Middle frontal gyrus (tissue), 1 donor: ENCODE data around the gene PNMA6F.
"Not testable (repeated sequence)": the region's sequence is repeated elsewhere in the genome, so short reads cannot be mapped to it uniquely, and the experiment has no call there.

Source experiments
- DNase-seq: peaks from one replicate; pipeline ENCODE4 v3.0.0-alpha.2; 2015; ENCODE audit warnings: low spot score; ENCODE audit errors: extremely low spot score

The PNMA6F gene

DNA sequence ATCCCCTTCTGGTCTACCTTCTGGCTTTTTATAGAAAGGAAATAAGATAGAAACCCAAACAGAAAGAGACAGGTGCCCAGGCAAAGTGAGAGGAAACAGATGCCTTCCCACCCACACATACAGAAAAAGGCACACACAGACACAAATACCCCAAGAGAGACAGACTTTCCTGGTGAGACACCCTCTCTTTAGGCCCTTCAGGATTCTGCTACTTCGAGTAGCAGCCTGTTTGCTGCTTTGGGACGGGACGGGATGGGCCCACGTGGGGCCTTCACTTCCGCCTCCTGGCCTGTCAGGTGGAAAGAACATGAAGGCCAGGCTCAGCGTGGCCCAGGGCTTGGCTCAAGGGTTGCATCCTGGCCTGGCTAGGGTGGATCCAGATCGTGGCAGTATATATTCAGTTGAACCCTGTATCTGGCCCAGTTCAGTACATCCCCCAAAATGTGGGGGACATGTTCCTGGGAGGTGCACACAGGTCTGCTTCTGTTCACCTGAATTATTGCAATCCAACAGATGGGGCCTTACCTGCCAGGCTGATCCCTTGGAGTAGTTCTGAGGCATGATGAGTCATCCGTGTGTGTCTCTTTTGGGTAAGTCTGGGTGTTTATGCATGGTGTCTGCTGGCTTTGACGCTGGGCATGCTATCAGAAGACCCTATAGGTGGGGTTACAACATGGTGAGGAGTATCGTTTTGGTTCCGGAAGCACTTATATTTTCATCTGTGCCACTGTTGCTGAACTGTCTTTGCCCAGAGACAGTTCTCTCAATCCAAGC, 14.7 kb upstream of the PNMA6F start:
- DNase-seq, result no peak

DNA sequence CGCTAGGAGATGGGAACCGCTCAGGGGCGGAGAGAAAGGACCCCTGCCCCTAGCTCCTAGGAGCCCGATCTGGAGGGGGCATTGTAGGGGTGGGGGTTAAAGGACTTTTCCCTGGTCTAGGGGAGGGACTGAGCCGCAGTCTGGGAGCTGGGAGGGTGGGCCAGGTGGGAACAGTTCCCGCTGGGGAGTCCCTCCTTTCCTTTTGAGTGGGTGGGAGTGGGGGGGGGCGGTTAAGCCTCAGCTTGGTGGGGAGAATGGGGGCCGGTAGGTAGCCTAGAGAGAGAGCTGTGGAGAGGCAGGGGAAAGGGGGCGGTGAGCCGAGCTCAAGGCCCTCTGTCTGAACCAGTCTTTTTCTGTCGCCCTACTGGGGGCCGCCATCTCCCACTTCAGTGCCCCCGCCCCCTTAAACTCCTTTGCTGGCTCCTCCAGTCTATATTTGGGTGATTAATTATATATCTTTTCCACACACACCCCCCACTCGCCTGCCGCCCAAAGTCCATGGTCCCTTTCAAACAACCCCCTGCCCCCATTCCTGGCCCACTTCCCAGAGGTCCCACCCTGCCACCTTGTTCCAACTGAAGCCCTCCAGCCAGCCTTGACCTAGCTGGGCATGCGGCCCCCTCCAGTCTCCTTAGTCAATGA, 13.2 kb upstream of the PNMA6F start:
- DNase-seq, result no peak

DNA sequence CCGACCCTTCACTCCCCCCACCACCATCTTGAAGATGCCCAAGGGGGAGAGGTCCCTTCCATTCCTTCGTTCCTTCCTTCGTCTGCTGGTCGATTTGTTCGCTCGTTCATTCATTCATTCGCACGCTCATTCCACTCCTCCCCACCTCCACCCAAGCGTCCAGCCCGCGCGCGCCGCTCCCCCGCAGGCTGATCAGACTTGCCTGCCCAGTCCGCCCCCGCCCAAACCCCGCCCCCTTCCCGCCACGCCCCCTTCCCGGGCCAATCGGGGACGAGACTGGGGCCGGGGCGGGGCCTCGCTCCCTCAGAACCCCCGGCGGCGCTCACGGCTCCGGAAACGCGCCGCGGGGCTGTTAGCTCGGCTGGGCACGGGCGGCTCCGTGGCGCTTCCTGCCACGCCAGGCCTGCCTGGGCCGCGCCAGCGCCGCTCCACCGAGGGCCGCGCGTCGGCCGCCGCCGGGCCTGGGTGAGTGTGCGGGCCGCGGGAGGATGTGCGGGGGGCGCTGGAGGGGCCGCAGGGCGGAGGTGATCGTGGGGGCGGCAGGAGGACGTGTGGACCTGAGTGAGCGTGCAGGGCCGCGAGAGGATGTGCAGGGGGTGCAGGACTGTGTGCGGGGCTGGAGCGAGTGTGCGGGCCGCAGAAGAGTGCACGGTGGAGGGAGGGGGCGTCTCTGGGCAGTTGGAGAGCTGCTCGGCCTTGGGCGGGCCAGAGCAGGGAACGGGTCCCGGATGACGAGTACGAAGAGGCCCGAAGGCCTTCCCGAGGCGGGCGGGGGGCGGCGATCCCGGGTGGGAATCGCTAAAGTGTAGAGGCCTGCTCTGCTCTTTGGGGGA, 12.5 kb upstream of the PNMA6F start, which contains the start of gene ZNF275:
TSS of gene ZNF275 (plus strand) at position 333 of the 833 bp plus-strand sequence. CDS start 2,527 bp downstream, outside the sequence.
- peak; percentile 18 for DNase-seq

DNA sequence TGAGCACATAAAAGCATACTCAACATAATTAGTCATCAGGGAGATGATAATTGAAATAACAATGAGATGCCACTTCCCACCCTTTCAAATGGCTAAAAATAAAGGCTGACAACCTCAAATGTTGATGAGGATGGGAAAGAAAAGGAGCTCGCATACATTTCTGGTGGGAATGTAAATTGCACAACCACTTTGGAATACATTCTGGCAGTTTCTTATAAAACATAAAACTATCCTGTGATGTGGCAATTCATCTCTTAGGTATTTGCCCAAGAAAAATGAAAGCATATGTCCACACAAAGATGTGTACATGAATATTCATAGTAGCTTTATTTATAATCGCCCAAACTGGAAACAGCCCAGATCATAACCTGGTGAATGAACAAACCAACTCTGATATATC, 11.7 kb upstream of the PNMA6F start:
- DNase-seq, result no peak

DNA sequence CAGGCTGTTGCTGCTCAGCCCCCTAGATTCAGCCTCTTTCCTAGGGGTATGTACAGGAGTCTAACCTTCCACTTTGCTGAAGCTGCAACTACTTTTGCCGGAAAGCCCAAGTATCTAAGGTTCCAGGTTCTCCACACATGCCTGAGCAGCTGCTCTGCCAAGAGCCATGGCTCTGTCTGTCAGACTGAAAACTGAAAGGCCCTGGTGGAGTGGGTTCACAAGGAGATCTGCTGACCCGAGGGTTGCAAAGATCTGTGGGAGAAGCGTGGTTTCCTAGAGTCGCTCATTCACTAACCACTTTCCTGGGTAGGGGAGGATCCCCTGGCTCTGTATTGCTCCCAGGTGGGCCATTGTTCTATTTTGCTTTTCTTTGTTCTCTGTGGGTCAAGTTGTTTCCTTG, 6.0 kb upstream of the PNMA6F start:
- DNase-seq, result no peak

DNA sequence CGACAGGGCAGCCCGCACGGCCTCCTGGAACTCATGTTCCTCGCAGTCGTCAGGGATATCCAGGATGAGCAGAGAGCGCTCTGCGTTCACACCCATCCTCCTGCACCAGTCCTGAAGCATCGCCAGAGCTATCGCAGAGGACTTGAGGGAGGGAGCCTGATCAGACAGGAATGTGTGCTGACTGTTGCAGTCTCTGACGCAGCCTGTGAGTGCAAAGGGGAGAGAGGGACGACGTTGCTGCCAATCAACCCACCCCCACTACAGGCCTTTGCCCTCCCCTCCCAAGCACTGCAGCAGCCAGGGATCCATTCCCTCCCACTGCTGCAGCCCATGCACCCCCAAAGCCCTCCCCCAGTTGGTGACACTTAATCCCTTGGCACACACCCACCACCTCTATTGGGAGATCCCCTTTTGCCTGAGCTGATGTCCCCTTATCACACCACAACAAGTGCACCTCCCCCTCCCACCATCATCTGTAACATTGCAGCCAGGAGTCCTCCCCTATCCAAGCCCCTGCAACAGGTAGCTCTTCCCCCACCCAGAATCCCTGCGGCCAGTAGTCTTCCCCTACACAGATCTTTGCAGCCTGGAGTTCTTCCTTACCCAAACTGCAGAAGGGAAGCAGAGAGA, 897 bp downstream of the PNMA6F start:
- no peak for DNase-seq

DNA sequence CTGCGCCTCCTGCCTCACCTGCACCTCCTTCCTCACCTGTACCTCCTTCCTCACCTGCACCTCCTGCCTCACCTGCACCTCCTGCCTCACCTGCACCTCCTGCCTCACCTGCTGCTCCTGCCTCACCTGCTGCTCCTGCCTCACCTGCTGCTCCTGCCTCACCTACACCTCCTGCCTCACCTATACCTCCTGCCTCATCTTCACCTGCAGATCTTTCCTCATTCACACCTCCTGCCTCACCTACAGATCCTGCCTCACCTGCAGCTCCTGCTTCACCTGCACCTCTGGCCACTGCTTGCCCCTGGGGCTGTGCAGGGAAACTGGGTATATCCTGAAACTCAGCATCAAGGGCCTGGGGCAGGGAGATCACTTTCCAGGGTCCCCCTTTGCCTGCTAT, 1.5 kb downstream of the PNMA6F start:
- DNase-seq, result not testable (repeated sequence)

DNA sequence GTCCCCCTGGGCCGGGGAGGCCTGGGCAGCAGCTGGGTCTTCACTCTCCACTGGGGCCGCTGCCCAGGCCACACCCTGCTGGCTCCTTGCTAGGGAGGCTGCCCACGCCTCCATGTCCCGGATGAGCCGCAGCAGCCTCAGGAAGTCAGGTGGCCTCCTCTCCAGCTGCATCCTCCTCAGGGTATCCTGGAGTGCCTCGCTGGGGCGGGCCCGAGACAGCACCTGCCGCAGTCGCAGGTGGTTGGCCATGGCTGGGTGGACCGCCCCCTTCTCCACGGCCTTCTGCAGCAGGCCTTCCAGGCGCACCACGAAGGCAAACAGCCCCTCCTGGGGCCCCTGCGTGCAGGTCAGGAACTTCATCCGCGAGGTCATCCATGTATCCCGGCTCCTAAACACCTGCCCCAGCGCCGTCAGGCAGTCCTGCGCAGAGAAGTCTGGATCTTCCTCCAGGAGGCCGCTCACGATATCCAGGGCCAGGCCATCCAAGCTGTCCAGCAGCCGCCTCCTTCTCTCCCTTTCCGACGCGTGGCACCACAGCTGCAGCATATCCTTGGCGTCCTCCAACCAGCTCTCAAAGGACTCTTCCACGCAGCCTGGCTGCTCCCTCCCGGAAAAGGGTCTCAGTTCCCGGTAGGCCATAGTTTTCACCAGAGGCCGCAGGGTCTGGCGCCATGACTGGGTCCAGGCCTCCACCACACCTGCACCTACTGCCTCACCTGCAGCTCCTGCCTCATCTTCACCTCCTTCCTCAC, 2.1 kb downstream of the PNMA6F start:
- DNase-seq, result no peak

DNA sequence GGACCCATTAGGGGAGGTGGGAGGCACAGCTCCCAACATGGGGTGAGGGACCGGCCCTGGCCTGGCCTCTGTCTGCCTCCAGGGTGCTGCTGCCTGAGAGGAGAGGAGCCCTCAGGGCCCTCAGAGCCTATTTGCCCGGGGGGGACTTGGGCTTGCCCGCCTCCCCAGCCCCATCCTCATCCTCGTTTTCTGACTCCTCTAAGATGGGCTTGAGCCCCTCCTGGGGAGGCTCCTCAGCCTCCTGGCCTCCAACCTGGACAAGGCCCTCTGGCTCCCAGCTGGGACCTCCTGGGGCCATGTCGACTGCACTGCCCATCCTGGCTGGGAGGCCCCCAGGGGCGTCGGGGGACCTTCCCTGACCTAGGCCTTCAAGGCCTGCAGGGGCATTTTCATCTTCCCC, 2.8 kb downstream of the PNMA6F start:
- no peak for DNase-seq

DNA sequence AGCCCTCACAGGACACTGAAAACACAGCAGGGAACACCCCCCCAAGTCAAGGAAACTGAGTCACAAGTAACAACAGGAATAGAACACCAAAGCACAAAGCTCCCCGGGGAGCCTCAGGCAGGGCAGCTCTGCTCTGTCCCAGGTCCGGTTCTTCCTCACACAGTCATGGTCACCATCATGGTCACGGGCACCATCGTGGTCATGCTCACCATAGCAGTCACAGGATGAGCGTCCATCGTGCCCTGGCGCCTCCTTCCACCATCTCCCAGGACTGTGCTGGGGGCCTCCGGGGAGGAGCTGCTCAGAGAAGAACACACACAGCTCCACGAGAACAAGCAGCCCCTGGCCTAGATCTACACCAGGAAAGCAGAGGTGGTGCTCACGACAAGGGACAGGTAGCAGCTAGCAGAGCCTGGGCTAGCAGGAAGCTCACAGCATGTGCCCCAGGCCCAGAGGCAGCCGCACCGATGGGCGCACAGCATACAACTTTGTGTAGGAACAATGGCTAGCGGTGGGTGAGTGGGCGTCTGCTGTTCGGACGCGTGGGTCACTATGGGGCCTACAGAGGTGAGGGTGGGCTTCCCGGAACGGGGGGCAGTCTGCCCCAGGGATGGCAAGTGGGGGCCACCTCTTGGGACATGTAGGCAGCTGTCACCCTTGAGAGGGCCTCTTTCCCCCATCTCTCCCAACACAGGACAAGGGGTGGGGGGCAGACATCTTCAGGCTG, 3.4 kb downstream of the PNMA6F start:
- DNase-seq, result no peak

DNA sequence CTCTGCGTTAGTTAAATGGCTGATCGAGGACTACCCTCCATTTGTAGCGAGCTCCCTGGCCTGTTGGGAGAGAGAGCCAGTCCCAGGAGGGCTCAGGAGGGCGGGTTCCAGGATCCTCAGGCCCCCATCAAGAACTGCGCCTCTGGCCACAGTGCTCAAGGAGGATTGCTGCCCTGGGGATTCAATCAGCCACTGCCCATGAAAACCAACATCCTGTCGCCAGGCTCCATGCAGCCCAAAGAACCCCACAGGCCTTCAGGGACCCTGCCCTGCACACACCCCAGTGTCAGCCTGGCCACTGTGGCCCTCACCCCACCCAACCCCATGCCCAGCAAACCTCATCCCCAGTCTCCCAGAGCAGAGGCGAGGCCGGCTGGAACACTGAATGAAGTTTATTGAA, 4.3 kb downstream of the PNMA6F start:
- no peak for DNase-seq

DNA sequence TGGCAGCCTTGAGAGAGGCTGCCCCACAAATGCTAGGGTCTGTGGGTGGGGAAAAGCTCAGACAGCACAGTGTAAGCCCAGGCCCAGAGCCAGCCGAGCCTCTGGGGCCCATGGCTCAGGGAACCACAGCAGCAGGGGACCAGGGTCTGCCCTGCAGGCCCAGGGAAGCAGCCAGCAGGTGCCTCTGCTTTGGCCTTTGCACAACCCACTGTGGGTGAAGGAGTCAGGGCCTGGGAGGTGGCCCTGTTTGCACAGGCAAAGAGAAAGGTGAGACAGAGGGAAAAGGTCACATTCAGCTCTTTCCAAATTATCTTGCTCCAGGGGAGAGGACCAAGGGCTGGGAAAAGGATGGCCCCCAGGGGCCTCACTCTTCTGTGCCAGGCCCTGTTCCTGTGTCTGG, 8.7 kb downstream of the PNMA6F start:
- DNase-seq, result no peak

DNA sequence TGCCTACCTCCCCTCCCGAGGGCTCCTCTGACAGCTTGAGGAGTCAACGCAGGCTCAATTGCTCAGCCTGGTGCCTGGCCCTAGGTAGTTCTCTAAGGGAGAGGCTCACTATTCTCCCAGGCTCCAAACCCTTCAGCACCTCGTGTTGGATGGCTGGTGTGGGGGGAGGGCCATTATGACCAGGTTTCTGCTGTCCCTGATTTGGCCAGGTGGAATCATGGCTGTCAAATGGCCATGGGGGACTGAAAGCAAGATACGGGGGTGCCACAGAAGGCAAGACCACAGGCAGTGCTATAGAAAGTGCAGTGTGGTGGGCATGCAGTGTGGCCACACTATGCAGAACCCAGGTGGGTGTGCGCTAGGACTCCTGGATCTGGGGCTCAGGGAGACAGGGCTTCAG, 9.5 kb downstream of the PNMA6F start:
- no peak for DNase-seq

DNA sequence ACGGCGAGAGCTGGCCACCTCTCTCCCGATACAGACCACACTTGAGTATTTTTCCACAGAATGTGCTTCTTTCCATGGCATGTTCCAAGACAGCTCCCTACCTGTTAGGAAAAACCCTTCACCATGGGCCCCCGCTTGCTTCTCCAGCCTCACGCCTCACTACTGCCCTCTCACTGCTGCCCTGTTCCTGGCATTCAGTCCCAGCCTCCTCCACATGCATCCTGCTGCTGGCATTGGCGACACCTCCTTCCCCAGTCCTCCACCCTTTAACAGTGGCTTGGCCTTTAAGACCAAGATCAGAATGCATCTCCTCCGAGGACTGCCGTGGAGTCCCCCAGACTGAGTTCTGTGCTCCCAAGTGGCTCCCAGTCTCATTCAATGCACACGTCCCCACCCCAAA, 10.7 kb downstream of the PNMA6F start:
- DNase-seq, result no peak

DNA sequence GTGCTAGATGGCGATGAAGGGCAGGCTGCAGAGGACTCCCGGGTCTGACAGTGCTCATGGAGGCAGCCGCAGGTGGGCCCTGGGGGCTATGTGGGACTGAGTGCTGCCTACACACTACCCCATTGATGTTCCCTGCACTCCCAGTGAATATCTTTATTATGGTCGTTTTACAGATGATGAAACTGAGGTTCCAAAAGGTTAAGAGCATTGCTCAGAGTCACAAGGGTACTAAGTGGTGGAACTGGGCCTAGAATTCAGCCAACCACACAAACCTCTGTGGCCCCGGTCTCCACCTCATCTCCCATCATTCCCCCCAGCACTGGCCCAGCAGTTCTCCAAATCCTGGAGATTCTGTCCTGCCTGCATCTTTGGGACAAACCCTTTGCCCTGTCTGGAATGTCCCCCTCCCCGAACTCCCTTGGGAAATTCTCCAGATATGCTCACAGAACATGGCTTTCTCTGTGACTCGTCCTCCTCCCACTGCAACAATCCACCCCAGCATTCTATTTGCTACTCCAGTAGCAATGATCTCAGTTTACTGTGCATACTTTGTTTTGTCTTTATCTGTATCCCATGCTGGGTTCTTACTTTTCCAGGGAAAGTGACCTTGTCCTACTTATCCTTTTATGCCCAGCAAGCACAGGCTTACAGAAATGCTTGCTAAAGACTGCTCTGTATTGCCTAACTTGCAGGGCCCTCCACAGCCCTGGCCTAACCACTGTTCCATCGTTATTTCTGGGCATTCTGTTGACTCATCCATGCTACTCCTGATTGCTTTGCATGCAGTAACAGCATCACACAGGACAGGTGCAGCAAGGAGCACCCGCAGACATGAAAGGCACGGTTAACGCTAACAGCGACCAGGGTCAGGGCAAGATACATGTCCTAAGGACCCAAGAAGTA, 14.0 kb downstream of the PNMA6F start:
- no peak for DNase-seq

DNA sequence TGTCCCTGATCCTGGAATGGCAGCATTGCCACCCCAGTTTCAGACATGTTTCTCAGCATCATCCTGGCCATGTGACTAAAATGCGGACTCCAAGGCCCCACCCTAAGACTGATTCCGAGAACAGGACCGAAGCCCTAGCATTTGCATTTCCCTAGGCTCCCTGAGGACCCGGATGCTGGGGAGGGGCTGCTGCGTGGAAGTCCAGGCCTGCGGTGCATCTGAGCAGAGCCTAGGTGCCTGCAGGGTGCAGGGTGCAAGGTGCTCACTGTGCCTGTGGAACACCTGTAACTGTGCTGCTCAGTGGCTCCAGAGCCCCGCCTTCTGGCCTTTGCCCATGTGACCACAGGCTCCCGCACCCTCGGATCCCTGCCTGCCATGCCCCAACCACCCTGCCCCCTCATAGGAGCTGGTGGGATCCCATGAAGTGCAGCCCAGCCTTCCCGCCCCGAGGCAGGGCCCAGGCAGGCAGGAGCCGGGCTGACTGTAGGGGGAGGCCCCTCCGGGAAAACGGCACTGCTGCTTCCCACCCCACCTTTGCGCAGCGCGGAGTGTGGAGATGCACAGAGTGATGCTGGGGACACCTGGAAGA, 14.9 kb downstream of the PNMA6F start:
- no peak for DNase-seq

DNA sequence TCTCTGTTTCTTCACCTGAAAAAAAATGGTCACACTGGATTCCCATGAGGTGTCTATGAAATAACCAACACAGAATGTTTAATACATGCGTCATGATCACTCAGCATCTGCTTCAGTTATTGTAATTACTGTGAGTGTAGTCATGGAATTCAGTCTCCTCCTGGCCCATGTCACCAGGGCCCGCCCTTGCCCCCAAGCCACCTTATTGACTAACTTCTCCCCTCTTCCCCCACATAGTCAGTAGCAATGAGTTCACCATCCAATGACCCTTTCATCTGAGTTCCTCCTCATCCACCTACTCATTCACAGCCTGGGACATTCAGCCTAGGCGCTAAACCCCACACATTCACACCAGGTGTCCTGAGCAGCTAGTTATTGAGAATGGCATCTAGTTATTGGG, 15.6 kb downstream of the PNMA6F start:
- DNase-seq, result no peak

DNA sequence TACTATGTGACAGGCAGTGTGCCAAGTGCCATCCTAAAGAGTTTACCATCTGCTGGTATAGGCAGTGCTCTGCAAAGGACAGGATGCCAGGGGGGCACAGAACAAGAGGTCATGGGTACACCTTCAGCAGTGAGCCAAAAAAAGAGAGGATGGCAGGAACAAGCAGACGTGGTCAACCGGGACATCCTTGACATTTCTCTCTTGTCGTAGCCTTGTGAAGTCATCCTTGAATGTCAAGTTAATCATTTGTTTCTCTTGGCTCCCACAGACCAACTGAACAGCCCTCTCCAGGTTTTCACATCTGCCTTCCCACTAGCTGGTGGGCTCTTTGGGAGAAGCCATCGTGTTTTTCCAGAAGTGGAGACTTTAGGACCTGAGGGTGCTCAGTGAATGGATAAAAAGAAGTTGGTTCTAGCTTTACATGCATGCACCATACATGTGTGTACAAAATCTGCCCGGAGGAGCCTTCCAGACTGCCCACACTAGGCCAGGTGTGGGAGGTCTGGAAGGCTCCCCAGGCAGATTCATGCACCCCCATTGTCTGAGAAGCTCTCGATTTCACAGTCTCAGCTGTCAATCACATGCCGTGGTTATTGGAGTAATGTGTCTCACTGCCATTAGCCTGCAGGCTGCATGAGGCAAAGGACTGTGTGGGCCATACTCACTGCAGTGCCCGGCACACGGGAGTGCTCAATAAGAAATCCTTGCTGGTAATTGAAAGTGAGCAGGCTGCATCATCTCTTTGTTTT, 16.4 kb downstream of the PNMA6F start:
- no peak for DNase-seq
